Erythroblast (primary cell): ENCODE data around the gene RSAD1.

Experiments used
- GATA1 ChIP-seq: IDR thresholded peaks from 2 replicates; pipeline ENCODE4 v1.6.1; 2011; ENCODE audit warnings: low read depth, mild to moderate bottlenecking, control low read depth, low read length, moderate library complexity
- POLR2A ChIP-seq: IDR thresholded peaks from 2 replicates; pipeline ENCODE4 v1.6.1; 2011; ENCODE audit warnings: mild to moderate bottlenecking, low read length

DNA sequence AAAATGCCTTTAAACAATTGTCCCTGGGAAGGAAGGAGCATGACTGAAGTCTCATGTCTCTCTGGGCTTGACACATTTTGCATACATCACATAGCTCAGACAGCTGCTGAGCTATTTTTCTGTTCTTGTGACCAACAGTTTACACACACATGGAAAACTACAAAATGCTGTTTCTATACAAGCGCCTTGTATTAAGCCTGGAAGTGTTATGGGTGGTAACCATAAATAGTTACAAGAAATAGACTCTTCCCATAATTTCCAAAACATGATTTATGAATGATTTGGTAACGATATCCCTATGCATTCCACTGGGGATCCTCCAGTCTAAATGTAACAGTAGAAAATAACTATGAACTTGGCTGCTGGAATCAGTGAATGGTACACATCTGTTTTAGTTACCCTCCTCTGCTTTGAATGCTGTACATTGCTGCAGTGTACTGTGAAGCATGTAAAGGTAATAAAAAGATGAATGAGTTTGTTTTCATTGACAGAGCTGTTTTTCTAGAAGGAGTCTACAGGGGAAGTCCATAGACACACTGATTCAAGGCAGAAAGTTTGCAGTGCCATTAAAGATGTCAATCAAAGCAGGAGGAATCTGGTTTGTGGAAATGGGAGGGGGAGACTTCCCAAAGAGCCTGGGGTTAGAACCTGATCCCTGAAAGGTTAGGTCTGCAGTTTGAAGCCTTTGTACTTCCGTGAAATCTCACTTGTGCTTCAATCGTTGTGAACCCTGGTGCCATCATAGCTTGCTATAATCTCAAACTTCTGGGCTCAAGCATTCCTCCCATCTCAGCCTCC lies 47.6 kb upstream of the RSAD1 start:
- TF ChIP-seq POLR2A: no peak
- TF ChIP-seq GATA1: no peak
